ENCODE data around the gene UHMK1.

Gene UHMK1

DNA sequence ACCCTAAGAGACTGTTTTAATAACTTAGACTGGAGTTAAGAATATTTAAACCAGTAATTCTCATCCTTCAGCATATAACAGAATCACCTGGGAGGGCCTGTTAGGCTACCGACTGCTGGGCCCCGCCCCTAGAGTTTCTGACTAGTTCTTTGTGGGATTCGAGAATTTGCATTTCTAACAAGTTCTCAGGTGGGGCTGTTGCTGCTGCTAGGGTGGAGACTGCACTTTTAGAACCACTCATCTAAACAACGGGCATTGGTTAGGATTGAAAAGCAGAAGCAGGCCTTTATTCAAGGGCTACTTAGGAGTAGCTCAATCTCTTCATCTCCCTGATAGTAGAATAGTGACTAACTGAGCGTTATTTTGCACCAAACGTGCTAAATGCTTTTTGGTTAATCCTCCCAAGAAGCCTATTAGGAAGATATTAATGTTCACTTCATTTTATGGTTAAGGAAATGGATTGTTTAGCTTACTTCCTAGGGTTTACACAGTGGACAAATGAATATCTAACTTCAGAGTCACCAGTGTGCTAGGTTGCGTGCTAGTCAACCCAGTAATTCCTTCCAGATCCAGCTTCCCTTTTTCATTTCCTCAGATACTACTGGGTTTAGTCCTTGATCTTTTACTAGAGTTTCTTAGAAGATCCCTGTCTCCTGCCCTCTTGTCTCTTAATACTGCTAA, 32.8 kb downstream of the UHMK1 start:
- DNase-seq: no peak

DNA sequence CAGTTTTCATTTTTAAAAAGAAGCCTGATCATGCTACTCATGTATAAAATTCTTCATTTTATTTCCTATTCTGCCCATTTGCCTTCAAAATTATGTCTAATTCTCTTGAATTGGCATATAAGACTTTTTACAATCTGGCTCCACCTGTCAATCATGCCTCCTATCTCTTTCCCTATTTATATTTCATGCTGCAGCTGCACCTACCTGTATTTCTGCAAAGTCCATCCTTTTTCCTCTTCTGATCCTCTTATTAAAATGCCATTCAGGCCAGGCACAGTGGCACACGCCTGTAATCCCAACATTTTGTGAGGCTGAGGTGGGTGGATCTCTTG, 33.3 kb downstream of the UHMK1 start:
- DNase-seq: no peak

DNA sequence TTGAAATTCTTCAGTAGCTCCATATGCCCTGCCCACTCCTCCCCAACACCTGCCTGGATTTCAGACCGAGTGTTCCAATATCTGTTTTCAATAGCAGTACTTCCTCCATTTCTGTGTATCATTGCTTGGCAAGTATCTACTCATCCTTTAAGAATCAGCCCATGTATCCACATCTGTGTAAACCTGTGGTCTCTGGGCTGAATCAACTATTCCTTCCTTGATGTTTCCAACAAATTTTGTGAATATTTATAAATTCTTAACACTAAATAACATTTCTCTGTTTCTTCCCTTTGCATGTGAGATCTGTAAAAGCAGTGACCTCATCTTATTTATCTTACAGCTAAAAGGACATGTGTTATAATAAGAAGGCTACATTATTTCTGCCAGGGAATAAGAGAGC, 37.9 kb downstream of the UHMK1 start:
- no peak for DNase-seq

DNA sequence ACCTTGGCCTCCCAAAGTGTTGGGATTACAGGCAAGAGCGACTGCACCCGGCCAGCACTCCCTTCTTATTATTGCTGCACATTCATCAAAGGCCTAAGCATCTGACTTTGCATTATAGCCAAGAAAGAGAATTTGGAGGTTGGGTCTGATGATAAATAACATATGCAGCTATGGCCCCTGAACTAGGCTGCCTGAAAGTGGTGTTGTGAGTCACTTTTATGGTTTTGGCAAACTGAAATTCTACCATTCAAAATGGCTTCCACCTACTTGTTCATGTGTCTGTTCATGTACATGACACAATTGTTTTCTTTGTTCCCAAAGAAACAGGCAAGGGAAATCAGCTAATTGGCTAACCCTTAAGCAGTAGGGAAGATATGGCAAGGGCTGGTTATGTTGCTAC, 38.9 kb downstream of the UHMK1 start:
- DNase-seq: no peak

DNA sequence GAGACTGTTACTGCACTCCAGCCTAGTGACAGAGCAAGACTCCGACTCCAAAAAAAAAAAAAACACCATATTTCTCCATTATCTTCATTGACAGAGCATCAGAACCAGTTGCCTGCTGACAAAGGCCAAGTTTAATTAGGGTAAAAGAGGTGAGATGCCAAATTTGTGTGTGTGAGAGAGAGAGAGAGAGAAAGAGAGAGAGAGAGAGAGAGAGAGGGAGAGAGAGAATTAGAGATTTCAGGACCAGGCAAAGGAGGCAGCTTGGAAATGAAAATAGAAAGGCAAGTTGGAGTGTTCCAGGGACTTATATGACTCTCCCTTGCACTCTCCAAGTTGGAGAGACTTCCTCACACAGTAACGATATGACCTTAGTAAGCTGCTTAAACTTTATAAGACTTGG, 39.6 kb downstream of the UHMK1 start:
- no peak for DNase-seq

DNA sequence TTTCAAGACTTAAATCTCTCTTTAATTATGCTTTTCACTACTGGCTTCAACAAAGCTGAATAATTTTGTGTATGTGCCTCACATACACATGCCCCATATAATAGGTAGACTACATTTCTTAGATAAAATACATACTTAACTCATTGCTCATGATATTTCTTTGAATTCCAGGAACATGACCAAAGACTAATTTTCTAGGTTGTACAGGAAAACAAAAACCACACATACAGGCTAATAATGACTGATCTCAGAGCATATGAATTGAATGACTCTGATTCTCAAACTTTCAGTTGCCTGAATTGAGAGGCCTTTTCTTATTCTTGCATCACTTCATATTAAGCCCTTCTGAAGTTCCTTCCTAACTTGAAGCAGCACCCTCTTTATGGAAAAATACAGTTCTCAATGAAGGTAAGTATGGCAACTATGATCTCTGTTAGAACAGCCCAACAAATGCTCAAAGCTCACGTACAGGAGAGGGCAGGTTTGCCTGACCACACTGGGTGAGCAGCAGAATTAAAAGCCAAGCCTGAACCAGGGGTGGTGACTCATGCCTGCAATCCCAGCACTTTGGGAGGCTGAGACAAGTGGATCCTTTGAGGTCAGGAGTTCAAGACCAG, 41.3 kb downstream of the UHMK1 start:
- no peak for DNase-seq

DNA sequence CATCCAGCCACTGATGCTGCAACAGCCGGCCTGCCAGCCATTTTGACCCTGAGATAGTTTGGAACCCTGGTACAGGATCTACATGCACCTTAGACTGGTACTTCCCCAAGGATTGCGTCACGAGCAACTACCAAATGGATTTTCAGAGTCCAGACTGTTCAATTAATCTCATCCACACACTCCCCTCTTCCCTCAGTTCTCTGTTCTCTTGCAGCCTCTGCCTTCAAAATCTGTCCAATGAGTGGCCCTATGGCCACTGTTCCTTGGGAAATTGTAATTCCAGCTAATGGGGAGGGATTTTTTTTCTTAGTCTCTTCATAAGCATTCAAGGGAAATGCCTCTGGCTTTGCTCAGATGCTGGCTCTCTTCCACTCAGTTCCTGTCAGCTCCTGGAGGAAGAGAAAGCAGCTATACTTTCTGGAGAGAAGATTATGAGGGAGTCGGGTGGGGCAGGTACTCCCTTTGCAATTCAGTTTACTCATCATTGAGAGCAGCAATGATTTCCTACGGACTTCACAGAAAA, 44.1 kb downstream of the UHMK1 start:
- DNase-seq: no peak

DNA sequence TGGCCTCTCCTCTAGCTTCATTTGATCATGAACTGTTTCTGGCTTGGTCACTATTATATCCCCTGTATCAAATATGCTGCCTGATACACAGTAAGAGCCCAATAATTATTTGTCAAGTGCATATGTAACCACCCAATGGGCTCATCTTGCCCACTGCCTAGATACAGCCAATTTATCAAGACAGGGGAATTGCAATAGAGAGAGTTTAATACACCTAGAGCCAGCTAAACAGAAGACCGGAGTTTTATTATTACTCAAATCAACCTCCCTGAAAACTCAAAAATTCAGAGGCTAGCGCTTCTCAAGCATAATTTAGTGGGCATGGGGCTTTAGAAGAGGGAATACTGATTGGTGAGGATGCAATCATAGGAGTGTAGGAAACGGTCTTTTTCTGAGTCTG, 45.6 kb downstream of the UHMK1 start:
- no peak for DNase-seq

DNA sequence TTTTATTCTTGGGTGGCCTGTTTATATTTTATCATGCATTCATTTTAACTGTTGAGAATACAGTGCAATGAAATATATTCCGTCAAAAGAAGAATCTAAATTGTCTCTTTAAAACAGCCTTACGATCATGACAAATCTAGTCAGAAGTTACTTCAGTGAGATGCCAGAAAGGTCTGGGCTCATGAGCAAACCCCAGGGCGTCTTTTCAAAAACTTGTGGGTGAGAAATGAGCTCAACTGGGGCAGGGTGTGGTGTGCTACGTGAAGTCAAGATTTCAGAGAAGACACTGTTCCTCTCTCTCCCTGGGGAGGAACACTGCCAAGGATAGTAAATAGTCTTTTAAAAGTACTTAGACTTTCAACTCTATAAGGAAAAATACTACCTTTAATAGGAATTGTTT, 50.6 kb downstream of the UHMK1 start:
- DNase-seq: no peak

DNA sequence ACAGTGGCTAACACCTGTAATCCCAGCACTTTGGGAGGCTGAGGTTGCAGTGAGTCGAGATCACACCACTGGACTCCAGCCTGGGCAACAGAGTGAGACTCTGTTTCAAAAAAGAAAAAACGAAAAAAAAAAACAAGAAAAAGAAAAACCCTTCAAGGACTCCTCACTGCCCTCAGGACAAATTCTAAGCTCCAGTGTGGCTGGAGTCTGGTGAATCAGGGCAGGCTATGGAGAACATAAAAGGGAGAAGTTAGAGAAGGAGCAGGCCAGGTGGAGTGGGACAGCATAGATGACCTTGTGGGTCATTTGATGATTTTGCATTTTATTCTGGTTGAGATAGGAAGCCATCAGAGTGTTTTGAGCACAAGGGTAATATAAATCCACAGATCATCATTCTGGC, 51.4 kb downstream of the UHMK1 start:
- DNase-seq: no peak

DNA sequence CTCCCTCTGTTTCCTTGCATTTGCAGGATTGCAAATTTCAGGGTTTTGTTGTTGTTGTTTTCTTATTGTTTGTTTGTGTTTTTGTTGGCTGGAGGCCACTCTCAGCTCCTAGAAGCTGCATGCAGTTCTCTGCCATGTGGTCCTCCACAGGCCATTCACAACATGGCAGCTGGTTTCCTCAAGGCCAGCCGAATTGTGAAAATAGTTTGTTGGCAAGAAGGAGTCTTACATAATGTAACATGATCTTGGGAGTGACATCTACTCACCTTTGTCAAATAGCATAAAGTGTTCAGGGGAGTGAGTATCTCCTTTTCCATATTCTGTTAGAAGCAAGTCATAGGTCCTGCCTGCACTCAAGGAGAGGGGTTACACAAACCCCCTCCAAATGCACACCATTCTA, 53.3 kb downstream of the UHMK1 start:
- no peak for DNase-seq

DNA sequence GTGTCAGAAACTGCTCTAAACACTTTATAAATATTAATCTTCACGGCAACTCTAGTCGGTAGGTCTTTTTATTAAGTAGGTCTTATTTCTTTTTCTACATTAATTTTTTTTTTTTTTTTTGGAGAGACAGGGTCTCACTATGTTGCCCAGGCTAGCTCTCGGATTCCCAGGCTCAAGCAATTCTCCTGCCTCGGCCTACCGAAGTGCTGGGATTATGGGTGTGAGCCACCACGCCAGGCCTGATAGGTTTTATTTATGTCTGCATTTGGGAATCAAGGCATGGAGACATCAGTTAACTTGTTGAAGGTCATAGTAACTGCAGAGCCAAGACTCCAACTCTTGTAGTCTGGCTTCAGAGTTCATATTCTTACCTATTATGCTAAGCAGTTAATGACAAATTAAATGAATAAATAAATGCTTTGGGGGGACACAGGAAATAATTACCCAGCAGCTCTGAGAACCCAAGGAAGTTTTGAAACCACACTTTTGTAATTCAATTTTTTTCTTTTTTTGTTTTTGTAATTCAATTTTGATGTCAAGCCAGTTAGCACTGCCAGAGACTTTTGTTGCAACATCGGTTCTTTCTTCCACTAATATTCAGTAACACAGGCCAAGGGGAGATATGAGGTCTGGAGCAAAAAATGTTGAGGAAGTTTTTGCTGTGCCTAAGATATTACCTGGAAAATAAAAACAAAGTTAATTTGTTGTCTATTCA, 54.5 kb downstream of the UHMK1 start:
- DNase-seq: no peak

DNA sequence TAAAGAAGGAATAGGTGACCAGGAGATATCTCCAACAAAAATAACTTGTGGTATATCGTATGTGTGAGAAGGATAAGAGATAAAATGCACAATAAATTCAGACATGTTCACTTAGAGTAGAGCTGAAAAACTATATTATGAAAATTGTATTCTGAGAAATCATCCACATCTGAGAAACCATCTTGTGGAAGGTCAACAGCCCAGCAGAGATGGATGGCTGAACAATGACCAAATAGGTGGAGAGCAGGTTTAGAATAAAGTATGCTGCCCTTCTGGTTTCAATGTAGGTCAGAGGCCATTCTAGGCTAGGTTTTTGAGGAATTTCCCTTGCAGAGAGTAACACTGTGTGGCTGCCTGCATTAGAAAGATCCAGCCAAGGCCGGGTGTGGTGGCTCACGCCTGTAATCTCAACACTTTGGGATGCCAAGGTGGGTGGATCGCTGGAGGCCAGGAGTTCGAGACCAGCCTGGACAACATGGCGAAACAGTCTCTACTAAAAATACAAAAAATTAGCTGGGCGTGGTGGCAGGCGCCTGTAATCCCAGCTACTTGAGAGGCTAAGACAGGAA, 55.1 kb downstream of the UHMK1 start:
- DNase-seq: no peak

DNA sequence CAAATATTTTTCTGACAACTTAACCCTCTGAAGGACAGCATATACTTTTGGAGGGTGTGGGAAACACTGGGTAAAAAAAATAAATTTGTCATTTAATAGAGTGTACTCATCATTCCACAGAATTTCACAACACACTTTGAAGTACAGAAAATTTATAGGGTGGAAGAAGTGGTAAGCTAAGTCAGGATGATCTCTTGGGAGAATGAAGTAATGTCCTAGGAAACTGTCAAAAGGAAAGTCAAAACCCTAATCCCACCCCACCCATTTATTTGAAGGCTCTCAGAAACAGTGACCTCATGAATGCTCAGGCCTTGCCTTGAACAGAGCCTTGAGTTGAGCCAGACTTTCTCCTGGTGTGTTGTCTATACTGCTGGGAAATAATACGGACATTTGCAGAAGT, 56.6 kb downstream of the UHMK1 start:
- DNase-seq: no peak

DNA sequence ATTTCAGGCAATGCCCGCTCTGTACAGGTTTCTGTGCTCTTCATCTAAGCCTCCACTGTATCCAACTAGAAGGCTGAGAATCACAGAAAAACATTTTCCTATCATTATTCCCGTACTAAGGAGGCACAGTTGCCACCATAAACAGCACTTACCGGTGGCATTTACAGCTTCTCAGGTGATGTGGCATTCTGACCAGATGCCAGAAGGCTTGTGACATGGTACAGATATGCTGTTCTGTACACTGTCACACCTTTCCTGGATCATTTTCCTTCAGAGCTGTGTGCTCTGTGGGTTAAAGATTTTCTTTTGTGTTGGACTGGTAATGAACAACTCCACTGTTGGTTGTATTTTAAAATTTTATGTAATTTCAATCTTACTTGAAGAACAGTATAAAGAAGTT, 59.9 kb downstream of the UHMK1 start:
- no peak for DNase-seq

DNA sequence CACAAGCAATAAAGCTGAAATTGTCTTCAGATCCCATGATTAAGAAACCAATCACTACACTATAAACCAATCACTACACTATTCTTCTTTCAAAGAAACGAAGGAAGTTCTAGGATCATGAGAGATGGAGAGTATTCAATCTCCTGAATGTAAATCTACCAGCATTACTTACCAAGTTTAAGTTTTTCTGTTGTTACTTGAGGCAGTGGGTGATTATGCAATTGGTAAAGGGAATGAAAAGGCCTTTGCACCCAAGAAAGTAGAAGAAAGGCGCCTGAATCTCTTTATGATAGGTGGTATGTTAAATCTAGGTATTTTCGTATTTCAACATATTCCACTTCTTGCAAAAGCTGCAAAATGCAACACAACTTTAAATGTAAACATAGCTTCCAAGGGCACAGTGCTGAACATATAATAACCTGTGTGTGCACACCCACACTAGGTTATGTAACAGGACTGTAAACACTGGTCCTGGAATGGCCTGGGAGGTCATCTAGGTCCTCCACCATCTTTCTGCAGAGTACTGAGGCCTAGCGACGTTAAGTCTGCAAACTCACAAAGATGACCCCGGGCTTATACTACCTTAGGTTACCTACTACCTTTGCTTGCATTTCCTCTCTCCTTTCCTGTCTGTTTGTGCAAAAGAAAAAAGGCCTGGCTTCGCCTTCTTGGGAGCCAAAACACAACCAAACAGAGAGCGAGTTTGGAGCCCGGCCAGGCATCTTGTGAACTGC, 62.9 kb downstream of the UHMK1 start:
- DNase-seq: peak; percentile 72

DNA sequence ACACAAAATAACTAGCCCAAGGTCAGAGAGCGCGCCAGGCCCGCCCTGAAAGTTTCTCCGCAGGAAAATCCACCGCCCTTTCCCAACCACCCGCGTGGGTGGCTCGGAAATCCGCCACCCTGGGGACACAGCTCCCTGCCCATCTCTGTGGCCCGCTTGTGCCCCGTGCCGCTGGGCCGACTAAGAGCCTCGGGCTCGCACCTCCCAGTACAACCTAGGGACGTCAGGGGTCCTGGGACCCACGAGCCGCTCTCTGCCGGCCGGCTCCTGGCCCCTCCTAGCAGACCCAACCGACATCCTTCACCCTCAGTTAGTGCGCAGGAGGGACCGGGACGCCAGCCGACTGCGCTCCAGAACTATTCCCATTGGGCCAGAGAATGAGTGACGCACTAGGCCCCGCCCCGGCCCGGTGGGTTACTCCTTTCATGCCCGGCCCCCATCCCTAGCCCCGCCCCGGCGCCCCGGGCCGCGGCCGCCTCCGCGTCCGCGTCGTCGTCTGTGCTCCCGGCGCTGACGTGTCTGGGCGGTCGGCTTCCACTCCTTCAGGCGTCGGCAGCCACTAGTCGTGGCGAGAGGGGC, 63.5 kb downstream of the UHMK1 start:
- DNase-seq: peak; percentile 97

DNA sequence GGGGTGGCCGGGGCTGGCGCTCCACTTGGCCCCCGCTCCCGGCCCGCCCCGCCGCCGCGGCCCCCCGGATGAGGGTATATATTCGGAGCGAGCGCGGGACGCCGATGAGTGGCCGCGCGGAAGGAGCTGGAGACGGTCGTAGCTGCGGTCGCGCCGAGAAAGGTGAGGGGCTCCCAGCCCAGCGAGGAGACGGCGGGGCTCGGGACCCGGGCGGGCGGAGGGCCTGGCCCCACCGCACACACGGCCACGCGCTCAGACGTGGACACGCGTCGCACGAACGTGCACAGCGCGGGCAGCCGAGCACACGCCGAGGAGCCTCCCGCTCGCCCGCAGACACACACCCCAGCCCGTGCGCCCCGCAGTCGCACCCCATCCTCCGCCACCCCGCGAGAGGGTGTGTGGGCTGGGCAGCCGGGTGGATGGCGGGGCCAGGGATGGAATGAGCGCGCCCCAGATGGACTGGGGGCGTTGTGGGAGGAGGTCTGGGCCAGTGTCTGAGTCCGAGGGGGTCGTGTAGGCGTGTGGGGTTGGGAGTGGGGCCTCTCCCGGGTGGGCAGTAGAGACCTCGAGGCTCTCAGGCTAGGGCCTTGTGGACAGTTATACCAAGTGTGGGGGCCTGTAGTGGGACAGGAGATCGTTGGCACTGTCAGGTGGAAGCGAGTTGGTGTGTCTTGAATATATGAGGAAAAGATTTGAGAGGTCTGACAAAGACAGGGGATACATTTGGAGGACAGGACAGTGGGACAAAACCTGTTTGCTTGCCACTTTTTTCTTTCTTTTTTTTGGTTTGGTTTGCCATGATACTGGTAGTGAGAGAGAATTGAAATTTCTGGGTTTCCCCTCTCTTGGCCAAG, 64.2 kb downstream of the UHMK1 start, which contains the start of gene UAP1:
Gene UAP1, plus strand, starts transcription at position 107 of the 854 bp plus-strand sequence. CDS start 4,347 bp downstream, outside the sequence.
- DNase-seq: peak; percentile 49

DNA sequence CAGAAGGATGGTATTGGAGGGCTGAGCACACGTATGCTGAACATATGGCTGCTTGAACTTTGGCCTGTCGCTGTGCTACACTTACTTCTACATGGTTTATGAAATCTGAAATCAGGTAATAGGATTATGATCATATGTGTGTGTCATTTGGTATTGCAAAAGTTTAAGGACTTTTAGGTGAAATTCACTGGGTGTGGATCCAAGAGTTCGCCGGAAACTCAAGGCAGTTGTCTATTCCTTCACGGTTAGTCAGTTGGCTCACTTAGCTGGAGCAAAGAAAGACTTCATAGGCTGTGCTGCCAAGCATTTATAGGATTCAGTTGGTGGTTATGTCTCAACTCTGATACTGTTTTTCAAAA, 64.8 kb downstream of the UHMK1 start:
- no peak for DNase-seq

DNA sequence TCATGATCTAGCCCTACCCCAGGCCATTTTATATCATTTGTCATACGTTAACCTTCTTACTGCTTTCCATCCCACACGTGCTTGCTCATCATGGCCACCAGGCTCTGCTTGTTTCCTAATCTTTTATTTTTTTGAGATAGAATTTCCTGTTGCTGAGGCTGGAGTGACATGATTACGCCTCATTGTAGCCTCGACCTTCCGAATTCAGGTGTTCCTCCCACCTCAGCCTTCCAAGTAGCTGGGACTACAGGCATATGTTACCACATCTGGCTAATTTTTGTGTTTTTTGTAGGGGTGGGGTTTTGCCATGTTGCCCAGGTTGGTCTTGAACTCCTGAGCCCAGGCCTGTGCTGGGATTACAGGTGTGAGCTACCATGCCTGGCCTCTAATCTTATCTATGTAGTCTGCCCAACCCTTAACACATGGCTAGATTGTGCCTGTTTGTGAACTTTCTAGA, 67.2 kb downstream of the UHMK1 start:
- DNase-seq: no peak

DNA sequence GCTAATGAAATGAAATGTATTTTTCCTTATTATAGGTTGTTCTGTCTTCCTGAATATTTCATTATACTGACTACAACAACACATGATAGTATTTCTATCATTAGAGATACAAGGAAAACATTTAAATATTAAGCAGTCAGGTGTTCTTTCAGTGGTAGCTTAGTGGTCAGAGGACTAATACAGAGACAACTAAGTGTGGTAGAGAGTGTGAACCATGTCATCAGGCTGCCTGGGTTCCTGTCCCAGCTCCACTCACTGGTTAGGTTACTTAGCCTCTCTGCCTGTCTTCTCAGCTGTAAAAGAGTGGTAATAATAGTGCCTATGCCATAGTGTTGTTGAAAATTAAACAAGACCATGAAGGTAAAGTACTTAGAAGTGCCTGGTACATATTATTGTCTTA, 67.8 kb downstream of the UHMK1 start:
- no peak for DNase-seq

DNA sequence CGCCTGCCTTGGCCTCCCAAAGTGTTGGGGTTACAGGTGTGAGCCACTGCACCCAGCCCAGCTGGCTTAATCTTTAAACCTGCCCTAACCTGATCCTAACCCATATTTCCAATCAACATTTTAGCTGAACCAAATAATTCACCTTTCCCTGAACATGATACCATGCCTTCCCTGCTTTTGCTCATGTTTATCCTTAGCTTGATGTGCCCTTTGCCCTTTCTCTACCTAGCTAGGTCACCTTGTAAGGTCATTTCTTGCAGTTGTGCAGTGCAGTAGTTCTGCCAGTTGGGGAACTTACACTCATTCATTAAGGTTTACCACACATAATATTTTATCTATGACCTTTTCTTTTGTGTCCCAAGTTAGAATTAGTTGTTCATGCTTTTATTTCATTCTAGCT, 69.3 kb downstream of the UHMK1 start:
- DNase-seq: no peak

All from NCI-H1092 treated with DMSO at 0.1 percent for 48 hours (cell line).